GM18502 (cell line): ENCODE results near the gene CHRNB2.

Experiments
- ATAC-seq: cut with Tn5 transposase; IDR thresholded peaks from one replicate; pipeline ENCODE4 v1.9.1; 2021; ENCODE audit warnings: mild to moderate bottlenecking; ENCODE audit not compliant: unreplicated experiment, poor library complexity

CHRNB2 gene

GRCh38 chr1:154607609-154608396 lies 40.2 kb downstream of the CHRNB2 start, which contains the start of gene ADAR:
TSS of gene ADAR (minus strand) at chr1:154608186. CDS start at chr1:154608006, 180 bp downstream.
- ATAC-seq, result peak; percentile 56

- peak; percentile 4 for ATAC-seq
Observed at GRCh38 chr1:154608397-154609270, 41.1 kb downstream of the CHRNB2 start.

- no peak for ATAC-seq
Observed at GRCh38 chr1:154609398-154610380, 42.1 kb downstream of the CHRNB2 start.

- ATAC-seq, result no peak
Observed at GRCh38 chr1:154611150-154611862, 43.7 kb downstream of the CHRNB2 start.

GRCh38 chr1:154614247-154614646 lies 46.7 kb downstream of the CHRNB2 start:
- ATAC-seq, result no peak

- no peak for ATAC-seq
Observed at GRCh38 chr1:154614901-154615300, 47.3 kb downstream of the CHRNB2 start.

- ATAC-seq, result no peak
Observed at GRCh38 chr1:154615411-154615810, 47.8 kb downstream of the CHRNB2 start.

GRCh38 chr1:154616659-154617345 lies 49.2 kb downstream of the CHRNB2 start:
- ATAC-seq, result no peak

- no peak for ATAC-seq
Observed at GRCh38 chr1:154619181-154619948, 51.8 kb downstream of the CHRNB2 start.

GRCh38 chr1:154620751-154621150 lies 53.2 kb downstream of the CHRNB2 start:
- ATAC-seq, result no peak

GRCh38 chr1:154621875-154622274 lies 54.3 kb downstream of the CHRNB2 start:
- ATAC-seq, result no peak

- ATAC-seq, result no peak
Observed at GRCh38 chr1:154622503-154623039, 55.0 kb downstream of the CHRNB2 start.

GRCh38 chr1:154623358-154623757 lies 55.8 kb downstream of the CHRNB2 start:
- no peak for ATAC-seq

GRCh38 chr1:154624746-154625643 lies 57.4 kb downstream of the CHRNB2 start:
- ATAC-seq, result no peak

- peak; percentile 16 for ATAC-seq
Observed at GRCh38 chr1:154626456-154627256, 59.1 kb downstream of the CHRNB2 start.
